H1 (cell line): ENCODE data around the gene KLF16. TPM values are rescaled to one million over a fixed set of nuclear protein-coding genes. Genes with fewer than 3 reads are reported as not detected.
A peak's percentile ranks its signal among the peaks of the same experiment; 100 is the strongest.

Source experiments
- CTCF ChIA-PET: fragments of 300-600 bp; sonication (Branson Sonifier 250); formaldehyde crosslinking; loops from one replicate; lab custom pipeline; 2021; ENCODE audit not compliant: partially characterized antibody; lab: Charles Lee
- POLR2A ChIA-PET: fragments of 300-600 bp; sonication (Branson Sonifier 250); formaldehyde crosslinking; loops from one replicate; lab custom pipeline; 2021; ENCODE audit warnings: inconsistent platforms; ENCODE audit not compliant: partially characterized antibody; lab: Charles Lee
- DNase-seq, 2 experiments: peaks; one replicate each; pipeline versions ENCODE4 v3.0.0 to v3.0.0-alpha.2; 2010 to 2022; ENCODE audit warnings: low spot score in 2 of 2, low read depth in 1 of 2, mixed read lengths in 1 of 2
- FAIRE-seq: peaks from 2 replicates; lab custom pipeline; 2011; peaks lifted over from hg19 to GRCh38; lab: Jason Lieb, UNC
- H2AFZ ChIP-seq: 2 replicates; pipeline ENCODE4 v1.8.1; 2012; ENCODE audit warnings: low read length, inconsistent platforms
- H2AK5ac ChIP-seq: 2 replicates; pipeline ENCODE4 v1.6.1; 2013; ENCODE audit warnings: low read depth, low read length
- H2BK120ac ChIP-seq: replicated peaks from 2 replicates; pipeline ENCODE3; 2013; ENCODE audit warnings: low read depth, low read length, inconsistent platforms
- H2BK12ac ChIP-seq: 2 replicates; pipeline ENCODE4 v1.6.1; 2013; ENCODE audit warnings: low read depth, low read length
- H2BK15ac ChIP-seq: 2 replicates; pipeline ENCODE4 v1.6.1; 2013; ENCODE audit warnings: low read length
- H2BK20ac ChIP-seq: 2 replicates; pipeline ENCODE4 v1.6.1; 2013; ENCODE audit warnings: low read length
- H2BK5ac ChIP-seq: 2 replicates; pipeline ENCODE4 v1.6.1; 2013; ENCODE audit warnings: low read depth, low read length
- H3K14ac ChIP-seq: 2 replicates; pipeline ENCODE4 v1.6.1; 2013; ENCODE audit warnings: inconsistent platforms; ENCODE audit not compliant: insufficient read length
- H3K18ac ChIP-seq: 2 replicates; pipeline ENCODE4 v1.6.1; 2013; ENCODE audit warnings: low read length; ENCODE audit errors: extremely low read depth
- H3K23ac ChIP-seq: 2 replicates; pipeline ENCODE4 v1.6.1; 2013; ENCODE audit warnings: inconsistent platforms; ENCODE audit not compliant: insufficient read length
- H3K23me2 ChIP-seq: 2 replicates; pipeline ENCODE4 v1.6.1; 2013; ENCODE audit warnings: low read depth, low read length
- H3K27ac ChIP-seq: 2 replicates; pipeline ENCODE4 v1.6.1; 2011; ENCODE audit warnings: low read depth, low read length, inconsistent platforms
- H3K27me3 ChIP-seq, 4 experiments: replicated peaks in 1 of 4; 1 replicate in 1 of 4; 2 replicates in 3 of 4; pipeline versions ENCODE4 v1.6.1 to v1.8.1; 2011 to 2013; ENCODE audit warnings: low read length in 3 of 4, mild to moderate bottlenecking in 3 of 4, inconsistent platforms in 2 of 4, mixed read lengths in 2 of 4, moderate library complexity in 1 of 4; ENCODE audit not compliant: control insufficient read depth in 3 of 4, insufficient read depth in 3 of 4; ENCODE audit errors: extremely low read depth in 1 of 4
- H3K36me3 ChIP-seq, 4 experiments: 2 replicates each; pipeline versions ENCODE4 v1.6.1 to v1.8.1; 2011 to 2013; ENCODE audit warnings: mild to moderate bottlenecking in 4 of 4, low read length in 3 of 4, moderate library complexity in 2 of 4, control low read depth in 1 of 4, inconsistent platforms in 1 of 4; ENCODE audit not compliant: insufficient read depth in 4 of 4, control insufficient read depth in 2 of 4
- H3K4ac ChIP-seq: replicated peaks from 2 replicates; pipeline ENCODE3; 2013; ENCODE audit warnings: low read length, low read depth, mixed read lengths, inconsistent platforms; ENCODE audit not compliant: insufficient read length
- H3K4me1 ChIP-seq, 4 experiments: replicated peaks in 1 of 4; 1 replicate in 1 of 4; 2 replicates in 3 of 4; pipeline versions ENCODE4 v1.6.1 to v1.8.1; 2011 to 2013; ENCODE audit warnings: low read length in 3 of 4, inconsistent platforms in 2 of 4, mixed read lengths in 1 of 4; ENCODE audit not compliant: insufficient read depth in 4 of 4, control insufficient read depth in 3 of 4
- H3K4me2 ChIP-seq, 2 experiments: 2 replicates each; pipeline versions ENCODE4 v1.6.1 to v1.8.1; 2011 to 2013; ENCODE audit warnings: low read depth in 2 of 2, low read length in 2 of 2, control low read depth in 1 of 2, inconsistent platforms in 1 of 2, mild to moderate bottlenecking in 1 of 2; ENCODE audit not compliant: insufficient read depth in 1 of 2
- H3K4me3 ChIP-seq, 4 experiments: fragments of 200-600, 300-600 bp in 1 of 4; sonication (generic), shearing (Covaris generic), sonication (Bioruptor Twin) in 1 of 4; 2 replicates each; pipeline versions ENCODE4 v1.5.1 to v1.8.1; 2011 to 2016; ENCODE audit warnings: low read length in 4 of 4, low read depth in 3 of 4, control low read depth in 2 of 4, inconsistent platforms in 2 of 4, mild to moderate bottlenecking in 2 of 4, mixed read lengths in 1 of 4, moderate library complexity in 1 of 4; ENCODE audit not compliant: insufficient read depth in 2 of 4; ENCODE audit errors: extremely low read depth in 1 of 4
- H3K56ac ChIP-seq: replicated peaks from 2 replicates; pipeline ENCODE3; 2013; ENCODE audit warnings: low read depth, mild to moderate bottlenecking, mixed read lengths, low read length, inconsistent platforms; ENCODE audit not compliant: insufficient read length
- H3K79me1 ChIP-seq: 2 replicates; pipeline ENCODE4 v1.6.1; 2013; ENCODE audit warnings: low read depth, low read length, control low read depth
- H3K79me2 ChIP-seq, 2 experiments: 2 replicates each; pipeline versions ENCODE4 v1.6.1 to v1.8.1; 2012 to 2013; ENCODE audit warnings: low read length in 2 of 2, mild to moderate bottlenecking in 2 of 2, inconsistent platforms in 1 of 2; ENCODE audit not compliant: insufficient read depth in 2 of 2, control insufficient read depth in 1 of 2
- H3K9ac ChIP-seq, 4 experiments: replicated peaks in 1 of 4; 1 replicate in 1 of 4; 2 replicates in 3 of 4; pipeline versions ENCODE4 v1.6.1 to v1.8.1; 2011 to 2013; ENCODE audit warnings: low read depth in 3 of 4, low read length in 3 of 4, control low read depth in 2 of 4, mild to moderate bottlenecking in 2 of 4, moderate library complexity in 2 of 4, inconsistent platforms in 1 of 4; ENCODE audit errors: extremely low read depth in 1 of 4
- H3K9me3 ChIP-seq, 2 experiments: 2 replicates each; pipeline versions ENCODE4 v1.6.1 to v1.8.1; 2012 to 2013; ENCODE audit warnings: mild to moderate bottlenecking in 2 of 2, moderate library complexity in 2 of 2, control low read depth in 1 of 2, inconsistent platforms in 1 of 2, low read depth in 1 of 2, low read length in 1 of 2, mixed read lengths in 1 of 2; ENCODE audit not compliant: insufficient read depth in 2 of 2
- H4K20me1 ChIP-seq, 2 experiments: replicated peaks in 1 of 2; 2 replicates each; pipeline versions ENCODE3 to v1.8.1; 2011 to 2013; ENCODE audit warnings: inconsistent platforms in 2 of 2, low read length in 2 of 2, mild to moderate bottlenecking in 1 of 2; ENCODE audit not compliant: insufficient read depth in 2 of 2, control insufficient read depth in 1 of 2
- H4K5ac ChIP-seq: 2 replicates; pipeline ENCODE4 v1.6.1; 2013; ENCODE audit warnings: low read length, low read depth, mixed read lengths, inconsistent platforms; ENCODE audit not compliant: insufficient read length
- H4K8ac ChIP-seq: 2 replicates; pipeline ENCODE4 v1.8.0; 2013; ENCODE audit warnings: mild to moderate bottlenecking, moderate library complexity, low read length, inconsistent platforms; ENCODE audit not compliant: insufficient read depth; ENCODE audit errors: extremely low read depth
- H4K91ac ChIP-seq: replicated peaks from 2 replicates; pipeline ENCODE3; 2013; ENCODE audit warnings: low read length, mixed read lengths, inconsistent platforms; ENCODE audit not compliant: insufficient read length
- CBX5 ChIP-seq: fragments of 300-800, 300-1000 bp; sonication (generic); IDR thresholded peaks from 2 replicates; pipeline ENCODE4 v1.7.1; 2016; ENCODE audit warnings: antibody characterized with exemption, low read length, low read depth
- CREB1 ChIP-seq: IDR thresholded peaks from 2 replicates; pipeline ENCODE4 v1.6.1; 2012; ENCODE audit warnings: inconsistent platforms
- KDM1A ChIP-seq: fragments of 200-600, 300-600 bp; sonication (generic); IDR thresholded peaks from 2 replicates; pipeline ENCODE4 v1.7.1; 2016; ENCODE audit warnings: mild to moderate bottlenecking, low read length, borderline replicate concordance
- POLR2AphosphoS5 ChIP-seq: IDR thresholded peaks from 2 replicates; pipeline ENCODE4 v1.6.1; 2011; ENCODE audit warnings: low read depth, low read length
- SAP30 ChIP-seq: fragments of 300-600 bp; sonication (generic); IDR thresholded peaks from 2 replicates; pipeline ENCODE4 v1.7.1; 2012; ENCODE audit warnings: low read length, moderate library complexity, mild to moderate bottlenecking, inconsistent platforms; ENCODE audit not compliant: insufficient read depth, insufficient replicate concordance
- SIN3A ChIP-seq, 2 experiments: IDR thresholded peaks in 1 of 2; conservative IDR thresholded peaks in 1 of 2; 2 replicates each; pipeline ENCODE4 v1.6.1; 2011 to 2012; ENCODE audit warnings: low read length in 2 of 2, improper control_type of control experiment in 1 of 2, low read depth in 1 of 2, mild to moderate bottlenecking in 1 of 2
- ZNF274 ChIP-seq: IDR thresholded peaks from 2 replicates; pipeline ENCODE4 v1.7.0; 2012; ENCODE audit warnings: low read length, borderline replicate concordance; ENCODE audit errors: extremely low read depth
- WGBS, 2 experiments: shearing (Covaris generic) in 1 of 2; methylation state at CpG; one replicate each; pipeline versions ENCODE4 v1.1.6 to v1.1.7; 2013 to 2015; ENCODE audit warnings: low lambda C conversion rate in 2 of 2, mixed read lengths in 2 of 2, inconsistent platforms in 1 of 2, low coverage in 1 of 2, missing lambda C conversion rate in 1 of 2; ENCODE audit not compliant: insufficient replicate concordance in 2 of 2, insufficient coverage in 1 of 2, insufficient read length in 1 of 2; ENCODE audit errors: extremely low coverage in 1 of 2, missing lambda C conversion rate in 1 of 2; 5-methylcytosine and 5-hydroxymethylcytosine counted together
- polyA plus RNA-seq, 7 experiments: library from polyadenylated mRNA; depleted of rRNA in 3 of 7; stranded (reverse) in 5 of 7; unstranded in 2 of 7; fragments of >200 nt in 5 of 7; fragments of 200-250 nt in 2 of 7; gene quantifications; 1 replicate in 5 of 7; 2 replicates in 1 of 7; 4 replicates in 1 of 7; pipeline versions ENCODE4 v1.2.1 to v1.2.3, GENCODE V29; 2011 to 2013; ENCODE audit warnings: missing spikeins in 2 of 7, mixed read lengths in 2 of 7
- total RNA-seq: library from RNA; stranded (reverse); fragmentation: NEBNext Ultra II Directional; extraction: Animal tissue kit (Norgen Biotek cat#: 25700); gene quantifications from 2 replicates; pipeline ENCODE4 v1.2.1, GENCODE V29; 2021

Gene KLF16
- total and polyA plus RNA-seq, 2 of the 8 experiments (the other 6 are each of a cell fraction or from before 2014, with no cell fraction given), result 14.3 to 45.9 TPM

DNA sequence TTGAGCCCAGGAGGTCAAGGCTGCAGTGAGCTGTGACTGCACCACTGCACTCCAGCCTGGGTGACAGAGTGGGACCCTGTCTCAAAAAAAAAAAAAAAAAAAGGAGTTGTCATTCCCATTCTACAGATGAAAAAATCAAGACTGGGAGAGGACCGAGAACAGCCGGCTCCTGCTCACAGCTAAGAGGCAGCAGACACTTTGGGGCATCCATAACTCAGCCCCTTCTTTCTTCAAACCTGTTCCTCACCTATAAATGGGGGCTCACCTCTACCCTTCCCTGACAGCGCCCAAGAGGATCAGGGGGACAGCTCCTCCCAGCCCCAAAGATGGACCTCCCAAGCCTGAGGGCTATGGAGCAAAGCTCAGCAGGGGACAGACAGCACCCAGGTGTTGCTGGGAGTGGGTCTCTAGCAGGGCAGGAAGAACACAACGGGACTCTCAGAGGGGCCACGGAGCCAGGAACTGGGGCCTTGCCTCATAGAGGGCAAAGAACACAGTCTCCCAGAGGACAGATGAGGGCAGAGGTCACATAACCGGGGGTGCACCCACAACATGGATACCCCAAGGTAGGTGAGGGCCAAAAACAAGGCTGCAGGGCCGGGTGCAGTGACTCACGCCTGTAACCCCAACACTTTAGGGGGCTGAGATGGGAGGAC is 3.4 kb upstream of the KLF16 start:
- H3K4me3 ChIP-seq, result no peak overlapping the region
- H4K91ac ChIP-seq, result no peak overlapping the region
- H2BK120ac ChIP-seq, result no peak overlapping the region
- ChIA-PET CTCF (interaction anchor here (0.5 to 2.6 kb wide), 11 partner anchors 9 to 412 kb away, joined by 3 to 9 read pairs (median 4); no protein-coding TSS in a partner anchor), POLR2A (interaction anchor here (1.0 to 2.5 kb wide), 3 partner anchors 9 to 61 kb away, joined by 3 to 13 read pairs (median 4); no protein-coding TSS in a partner anchor)
- H2BK15ac ChIP-seq, result no peak overlapping the region
- no peak overlapping the region for H3K27ac ChIP-seq
- no peak overlapping the region for H3K23ac ChIP-seq
- H4K20me1 ChIP-seq, result peaks cover 4 to 13% of the 10 kb centered on the region in 2 experiments
- peaks cover 0 to 8% (median 5%) of the 10 kb centered on the region in 4 experiments; a peak in 3 of 7 replicates for H3K4me1 ChIP-seq
- no peak overlapping the region for H3K4ac ChIP-seq
- no peak overlapping the region for H4K8ac ChIP-seq
- 0 out of 7 replicates have a peak overlapping the region, but pooled peaks of 1 of the 4 experiments have one; percentile 11 for H3K9ac ChIP-seq
- no peaks in the 10 kb centered on the region for H3K36me3 ChIP-seq
- H3K14ac ChIP-seq, result no peak overlapping the region
- no peak overlapping the region for H4K5ac ChIP-seq
- H2BK20ac ChIP-seq, result no peak overlapping the region
- no peak overlapping the region for H2BK12ac ChIP-seq
- no peak overlapping the region for H2AFZ ChIP-seq
- peaks cover 5 to 8% of the 10 kb centered on the region in 2 experiments; a peak in 2 of 4 replicates for H3K79me2 ChIP-seq
- no peak overlapping the region for H3K18ac ChIP-seq
- 86% methylated on average over 8 of the region's 8 CpGs; no CpG with 5 or more reads in 1 of the 2 experiments for WGBS, 2 experiments
- no peaks in the 10 kb centered on the region for H3K9me3 ChIP-seq
- DNase-seq (no peak), FAIRE-seq (no peak)
- peaks cover 0 to 6% (median 2%) of the 10 kb centered on the region in 4 experiments; a peak in 5 of 7 replicates for H3K27me3 ChIP-seq
- no peak overlapping the region for H3K4me2 ChIP-seq
- no peak overlapping the region for H2AK5ac ChIP-seq
- H3K79me1 ChIP-seq, result 0 out of 2 replicates have a peak, but pooled peaks cover 2% of the 10 kb centered on the region
- H2BK5ac ChIP-seq, result no peak overlapping the region
- peaks cover 2% of the 10 kb centered on the region; the same call in 1 of the 2 replicates for H3K23me2 ChIP-seq
- no peak overlapping the region for H3K56ac ChIP-seq
- 0 out of 2 replicates have a peak, but pooled peaks have one; percentile 4 for TF ChIP-seq POLR2AphosphoS5
- no peak for TF ChIP-seq SIN3A (conservative IDR thresholded peaks at IDR 0.05 in 1 of 2, IDR thresholded peaks at IDR 0.05 in 1 of 2; ENCODE audit: low read depth in 1 of 2, low read length in 2 of 2)
- no peak for TF ChIP-seq CBX5
- no peak for TF ChIP-seq ZNF274
- TF ChIP-seq KDM1A, result no peak
- no peak for TF ChIP-seq CREB1
- TF ChIP-seq SAP30, result no peak
